IPS-18c (cell line): Measurements from ENCODE around the gene SYNGR1.

Experiments
- H3K4me3 ChIP-seq: 2 replicates; pipeline ENCODE4 v1.7.0; 2013; ENCODE audit warnings: low read depth, mild to moderate bottlenecking, low read length, moderate library complexity; ENCODE audit not compliant: insufficient read depth
- H3K9me3 ChIP-seq: one replicate; pipeline ENCODE4 v1.6.1; 2013; ENCODE audit warnings: mild to moderate bottlenecking, low read length, moderate library complexity; ENCODE audit not compliant: control insufficient read depth, insufficient read depth

Gene SYNGR1

GRCh38 chr22:39360674-39361413 lies 11.1 kb downstream of the SYNGR1 start:
- Histone ChIP-seq H3K9me3 (peaks cover 2% of the 10 kb centered on the region), H3K4me3 (no peak overlapping the region)

- H3K9me3 ChIP-seq = peaks cover 2% of the 10 kb centered on the region
- no peak overlapping the region for H3K4me3 ChIP-seq
These were observed 11.7 kb downstream of the SYNGR1 start for GRCh38 chr22:39361496-39361895.

GRCh38 chr22:39362271-39362670 lies 12.5 kb downstream of the SYNGR1 start:
- no peak overlapping the region for H3K4me3 ChIP-seq
- peaks cover 2% of the 10 kb centered on the region for H3K9me3 ChIP-seq

GRCh38 chr22:39362932-39363331 lies 13.1 kb downstream of the SYNGR1 start:
- no peak overlapping the region for H3K4me3 ChIP-seq

GRCh38 chr22:39363751-39364515 lies 14.1 kb downstream of the SYNGR1 start:
- no peak overlapping the region for H3K4me3 ChIP-seq
- no peaks in the 10 kb centered on the region for H3K9me3 ChIP-seq

More at GRCh38 chr22:39362932-39363331, 13.1 kb downstream of the SYNGR1 start:
- peaks cover 2% of the 10 kb centered on the region for H3K9me3 ChIP-seq

GRCh38 chr22:39364714-39365491 lies 15.1 kb downstream of the SYNGR1 start:
- H3K9me3 ChIP-seq = no peaks in the 10 kb centered on the region

GRCh38 chr22:39365492-39365780 lies 15.6 kb downstream of the SYNGR1 start:
- no peaks in the 10 kb centered on the region for H3K9me3 ChIP-seq
- H3K4me3 ChIP-seq = no peak overlapping the region

More at GRCh38 chr22:39364714-39365491, 15.1 kb downstream of the SYNGR1 start:
- H3K4me3 ChIP-seq = no peak overlapping the region

GRCh38 chr22:39367035-39367434 lies 17.2 kb downstream of the SYNGR1 start:
- no peaks in the 10 kb centered on the region for H3K9me3 ChIP-seq
- no peak overlapping the region for H3K4me3 ChIP-seq

- Histone ChIP-seq H3K9me3 (no peaks in the 10 kb centered on the region), H3K4me3 (no peak overlapping the region)
These were observed 18.7 kb downstream of the SYNGR1 start for GRCh38 chr22:39368461-39368911.

GRCh38 chr22:39369186-39369585 lies 19.4 kb downstream of the SYNGR1 start:
- Histone ChIP-seq H3K4me3 (no peak overlapping the region), H3K9me3 (no peaks in the 10 kb centered on the region)

- H3K4me3 ChIP-seq = no peak overlapping the region
- no peaks in the 10 kb centered on the region for H3K9me3 ChIP-seq
These were observed 19.8 kb downstream of the SYNGR1 start for GRCh38 chr22:39369586-39369985.

GRCh38 chr22:39371732-39372131 lies 21.9 kb downstream of the SYNGR1 start:
- no peak overlapping the region for H3K4me3 ChIP-seq
- no peaks in the 10 kb centered on the region for H3K9me3 ChIP-seq

- no peak overlapping the region for H3K4me3 ChIP-seq
- H3K9me3 ChIP-seq = no peaks in the 10 kb centered on the region
These were observed 24.4 kb downstream of the SYNGR1 start for GRCh38 chr22:39374191-39374590.

GRCh38 chr22:39374801-39375200 lies 25.0 kb downstream of the SYNGR1 start:
- H3K9me3 ChIP-seq = no peaks in the 10 kb centered on the region
- H3K4me3 ChIP-seq = no peak overlapping the region

- Histone ChIP-seq H3K9me3 (no peaks in the 10 kb centered on the region), H3K4me3 (no peak overlapping the region)
These were observed 25.9 kb downstream of the SYNGR1 start for GRCh38 chr22:39375646-39376045.

GRCh38 chr22:39379756-39380730 lies 30.3 kb downstream of the SYNGR1 start:
- H3K9me3 ChIP-seq = no peaks in the 10 kb centered on the region
- H3K4me3 ChIP-seq = no peak overlapping the region
